AML-193 (cell line): ENCODE measurements around the gene PPP4R1.
A peak's percentile ranks its signal among the peaks of the same experiment; 100 is the strongest.

ENCODE experiments used
- DNase-seq, 2 experiments: peaks; one replicate each; lab custom pipeline; 2025; lab: John Stamatoyannopoulos, UW

The PPP4R1 gene

GRCh38 chr18:9596226-9596625 is 18.1 kb downstream of the PPP4R1 start:
- DNase-seq, result no peak

DNA sequence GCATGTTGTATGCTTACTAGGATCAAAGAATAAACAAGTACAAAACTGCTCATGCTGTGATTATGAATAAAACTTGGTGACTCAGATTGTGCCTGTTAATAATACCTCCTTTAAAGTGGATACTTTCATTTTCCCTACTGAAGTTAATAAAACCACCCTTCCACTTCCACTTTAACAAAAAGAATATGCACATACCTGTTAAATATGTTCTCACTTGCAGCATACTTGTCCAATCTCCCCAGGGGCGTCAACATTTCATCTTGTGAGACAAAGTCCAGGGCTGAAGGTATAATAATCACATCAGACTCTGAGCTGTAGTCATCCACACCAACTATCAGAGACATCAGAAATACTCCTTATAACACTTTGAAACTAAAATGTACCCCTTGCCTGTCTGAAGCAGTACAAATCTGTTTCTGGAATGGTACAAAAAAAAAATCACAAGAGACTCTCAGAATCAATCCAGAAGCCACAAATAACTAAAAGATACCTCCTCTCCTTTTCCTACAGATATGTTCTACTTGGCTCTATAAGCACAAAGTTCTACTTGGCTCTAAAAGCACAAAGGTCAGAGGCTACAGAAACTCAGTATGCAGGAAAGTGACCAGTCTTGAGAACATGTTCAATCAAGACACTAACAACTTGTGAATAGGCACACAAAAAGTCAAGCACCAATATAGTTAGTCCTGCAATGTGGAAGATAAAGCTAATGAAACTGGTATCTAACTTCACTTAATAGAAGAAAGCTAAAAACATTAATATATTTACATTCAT is 19.3 kb downstream of the PPP4R1 start:
- DNase-seq, result no peak

- no peak for DNase-seq
These were observed 26.4 kb downstream of the PPP4R1 start for GRCh38 chr18:9587924-9588323.

- DNase-seq, result no peak
These were observed 27.5 kb downstream of the PPP4R1 start for GRCh38 chr18:9586814-9587213.

DNA sequence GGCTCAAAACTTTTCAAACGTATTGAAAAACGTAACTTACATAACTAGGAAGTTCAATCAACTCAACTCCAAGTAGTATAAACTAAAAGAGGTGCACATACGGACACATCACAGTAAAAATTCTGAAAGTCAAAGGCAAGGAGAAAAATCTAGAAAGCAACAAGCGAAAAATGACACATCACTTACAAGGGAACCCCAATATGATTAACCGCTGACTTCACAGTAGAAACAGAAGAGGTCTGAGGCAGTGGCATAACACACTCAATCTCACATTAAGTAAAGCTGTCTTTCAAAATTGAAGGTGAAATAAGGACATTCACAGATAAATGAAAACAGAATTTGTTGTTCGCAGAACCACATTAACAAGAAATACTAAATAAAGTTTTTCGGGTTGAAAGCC is 32.7 kb downstream of the PPP4R1 start:
- no peak for DNase-seq

- no peak for DNase-seq
These were observed 36.1 kb downstream of the PPP4R1 start for GRCh38 chr18:9578306-9578705.

DNA sequence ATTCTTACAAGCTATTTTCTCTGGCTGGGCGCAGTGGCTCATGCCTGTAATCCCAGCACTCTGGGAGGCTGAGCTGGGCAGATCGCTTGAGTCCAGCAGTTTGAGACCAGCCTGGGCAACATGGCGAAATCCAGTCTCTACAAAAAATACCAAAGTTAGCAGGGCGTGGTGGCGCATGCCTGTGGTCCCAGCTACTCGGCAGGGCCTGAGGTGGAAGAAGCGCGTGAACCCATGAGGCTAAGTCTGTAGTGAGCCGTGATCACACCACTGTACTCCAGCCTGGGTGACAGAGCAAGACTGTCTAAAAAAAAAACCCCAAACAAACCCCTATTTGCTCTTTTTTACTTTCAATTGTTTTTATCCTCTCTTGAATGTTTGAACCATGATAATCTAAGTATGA is 37.0 kb downstream of the PPP4R1 start:
- no peak for DNase-seq

DNA sequence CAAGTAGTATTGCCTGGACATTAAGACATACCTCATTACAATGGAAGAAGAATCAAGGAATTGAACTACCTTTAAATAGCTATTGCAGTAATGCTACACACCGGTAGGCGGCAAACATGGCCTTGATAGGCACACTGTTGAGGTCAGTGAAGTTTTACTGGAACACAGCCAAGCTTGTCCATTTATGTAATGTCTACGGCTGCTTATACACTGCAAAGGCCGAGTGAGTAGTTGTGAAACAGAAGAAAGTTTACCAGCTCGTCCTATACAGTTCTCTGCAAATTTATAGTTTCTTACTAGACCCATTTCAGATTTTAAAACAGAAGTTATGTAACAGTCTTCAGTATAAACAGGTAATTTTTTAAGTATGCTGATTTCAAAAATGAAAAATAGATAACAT is 38.8 kb downstream of the PPP4R1 start:
- no peak for DNase-seq

DNA sequence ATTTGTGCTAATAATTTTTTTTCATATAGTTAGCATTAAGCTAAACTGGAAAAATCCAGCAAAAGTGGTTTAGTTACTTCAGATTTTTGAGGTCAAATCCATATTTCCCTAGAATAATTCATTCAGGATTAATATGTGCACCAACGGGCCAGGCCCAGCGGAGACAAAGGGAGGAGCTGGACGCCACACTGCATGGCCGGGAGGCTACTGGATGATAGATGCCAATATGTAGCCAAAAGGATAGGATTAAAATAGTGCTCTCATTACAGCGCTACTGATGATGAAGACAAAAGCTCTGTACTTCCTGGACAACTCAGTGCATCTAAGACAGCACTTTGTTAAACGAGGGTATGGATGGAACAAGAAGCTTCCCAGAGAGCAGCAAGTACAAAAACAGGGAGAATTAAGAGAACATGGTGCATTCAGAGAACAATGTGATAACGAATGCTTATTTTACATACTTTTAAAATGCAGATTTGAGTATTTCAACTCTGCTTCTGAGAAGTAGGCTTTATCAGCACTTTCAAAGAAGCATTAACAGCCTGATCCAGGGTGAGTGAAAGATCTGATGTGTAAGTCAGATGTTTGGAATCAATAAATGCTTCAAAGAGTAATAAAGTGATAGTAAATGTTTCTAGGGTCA is 39.8 kb downstream of the PPP4R1 start:
- DNase-seq, result no peak

DNA sequence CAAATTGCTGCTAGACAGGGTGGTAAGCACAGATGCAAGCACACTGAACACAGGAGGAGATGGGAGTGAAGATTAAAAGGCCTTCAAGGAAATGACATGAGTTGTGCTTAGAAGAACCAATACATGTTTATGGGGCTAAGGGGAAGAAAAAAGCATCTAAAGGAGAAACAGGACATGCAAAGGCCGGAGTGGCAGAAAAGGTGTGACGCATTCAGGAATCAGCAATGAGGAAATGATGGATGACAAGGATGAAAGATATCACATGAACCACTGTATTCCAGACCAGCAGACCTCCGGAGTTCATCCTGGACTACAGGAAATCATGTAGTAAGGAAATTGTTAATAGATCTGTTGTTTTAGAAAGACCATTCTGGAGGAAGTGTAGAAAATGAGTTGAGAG is 42.8 kb downstream of the PPP4R1 start:
- no peak for DNase-seq

GRCh38 chr18:9570255-9570654 is 44.1 kb downstream of the PPP4R1 start:
- DNase-seq, result no peak

DNA sequence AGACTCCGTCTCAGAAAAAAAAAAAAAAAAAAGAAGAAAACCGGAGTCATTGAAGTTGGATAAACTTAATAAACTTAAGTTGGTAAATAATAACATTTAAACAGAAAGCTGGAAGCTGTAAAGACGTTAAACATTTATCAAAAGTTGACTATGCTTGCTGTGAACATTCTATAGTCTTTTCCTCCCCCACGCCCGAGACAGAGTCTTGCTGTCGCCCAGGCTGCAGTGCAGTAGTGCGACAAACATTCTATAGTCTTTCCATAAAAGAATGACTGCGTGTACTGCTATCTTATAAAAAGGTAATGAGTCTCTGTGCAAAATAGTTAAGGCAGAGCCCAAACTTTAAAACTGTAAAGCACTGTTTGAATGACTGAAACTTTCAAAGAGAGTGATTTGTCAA is 45.2 kb downstream of the PPP4R1 start:
- no peak for DNase-seq

DNA sequence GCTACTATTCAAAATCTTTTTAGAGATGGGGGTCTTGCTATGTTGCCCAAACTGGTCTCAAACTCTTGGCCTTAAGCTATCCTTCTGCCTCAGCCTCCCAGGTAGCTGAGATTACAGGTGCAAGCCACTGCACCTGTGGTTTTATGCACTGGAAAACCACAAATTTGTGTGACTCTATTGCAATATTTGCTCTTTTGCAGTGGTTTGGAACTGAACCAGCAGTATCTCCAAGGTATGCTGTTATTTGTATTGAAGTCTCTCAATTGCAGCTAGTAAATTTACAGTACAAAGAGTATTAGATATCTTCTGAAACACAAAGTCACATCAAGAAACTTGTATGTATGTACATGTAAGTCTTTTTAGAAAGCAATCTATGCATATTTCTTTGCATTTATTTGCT is 46.2 kb downstream of the PPP4R1 start:
- DNase-seq, result no peak

- DNase-seq, result no peak
These were observed 49.0 kb downstream of the PPP4R1 start for GRCh38 chr18:9565407-9565806.

- DNase-seq, result no peak
These were observed 51.0 kb downstream of the PPP4R1 start for GRCh38 chr18:9563331-9563730.

DNA sequence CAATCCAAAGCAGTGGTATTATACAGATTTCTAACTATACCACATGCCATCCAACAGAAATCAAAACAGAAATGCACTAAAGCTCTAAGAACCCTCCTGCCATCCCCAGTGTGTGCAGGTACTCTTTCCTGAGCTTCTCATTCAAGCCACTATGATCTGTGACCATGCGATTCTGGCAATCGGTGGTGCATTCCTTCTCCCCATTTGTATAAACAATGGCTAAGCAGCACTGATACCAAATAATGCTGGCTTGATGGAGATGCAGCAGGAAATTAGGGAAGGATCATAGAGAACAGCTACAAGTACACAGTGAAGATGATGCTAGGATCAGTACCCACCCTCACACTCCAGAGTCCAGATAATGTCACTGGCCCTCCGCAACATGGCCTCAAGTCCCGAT is 51.8 kb downstream of the PPP4R1 start:
- DNase-seq, result no peak

DNA sequence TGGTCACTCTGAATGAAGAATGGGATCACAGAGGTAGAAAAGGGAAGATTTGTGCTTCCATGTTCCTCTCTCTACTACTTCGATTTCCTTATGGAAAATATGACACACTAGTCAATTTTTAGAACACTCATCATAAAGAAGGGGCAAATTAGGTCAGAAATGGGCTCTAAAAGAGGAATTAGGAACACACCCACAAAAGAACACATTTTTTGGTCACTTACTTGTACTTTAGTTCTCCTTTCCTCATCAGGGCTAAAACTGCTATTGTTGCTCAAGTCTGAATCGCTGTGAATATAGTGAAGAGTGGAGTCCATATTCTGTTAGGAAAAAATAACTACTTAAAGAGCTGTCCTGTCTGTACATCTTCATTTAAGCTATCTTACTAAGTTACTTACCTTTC is 52.6 kb downstream of the PPP4R1 start:
- peak in 1 of 2 experiments; percentile 3 for DNase-seq

DNA sequence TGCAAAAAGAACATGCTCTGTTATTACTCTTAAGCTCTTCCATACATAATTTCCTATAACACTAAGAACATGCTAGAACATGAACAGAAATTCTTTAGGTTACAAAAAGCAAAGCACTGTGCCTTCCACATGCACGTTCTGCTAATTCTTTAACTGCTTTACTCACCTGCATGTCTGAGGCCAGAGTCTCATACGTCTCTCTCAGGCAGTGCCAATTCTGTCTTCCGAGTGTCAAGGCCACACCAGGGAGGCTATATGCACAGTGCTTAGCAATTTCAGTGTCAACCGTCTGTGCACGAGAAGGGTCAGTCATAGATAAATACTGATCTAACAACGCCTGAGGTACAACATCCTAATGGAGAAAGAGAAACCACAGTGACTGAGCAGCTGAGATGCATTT is 55.1 kb downstream of the PPP4R1 start:
- no peak for DNase-seq

GRCh38 chr18:9558387-9559064 is 55.8 kb downstream of the PPP4R1 start:
- DNase-seq, result no peak

GRCh38 chr18:9557250-9557943 is 57.0 kb downstream of the PPP4R1 start:
- DNase-seq, result no peak

- no peak for DNase-seq
These were observed 61.7 kb downstream of the PPP4R1 start for GRCh38 chr18:9552616-9553015.

DNA sequence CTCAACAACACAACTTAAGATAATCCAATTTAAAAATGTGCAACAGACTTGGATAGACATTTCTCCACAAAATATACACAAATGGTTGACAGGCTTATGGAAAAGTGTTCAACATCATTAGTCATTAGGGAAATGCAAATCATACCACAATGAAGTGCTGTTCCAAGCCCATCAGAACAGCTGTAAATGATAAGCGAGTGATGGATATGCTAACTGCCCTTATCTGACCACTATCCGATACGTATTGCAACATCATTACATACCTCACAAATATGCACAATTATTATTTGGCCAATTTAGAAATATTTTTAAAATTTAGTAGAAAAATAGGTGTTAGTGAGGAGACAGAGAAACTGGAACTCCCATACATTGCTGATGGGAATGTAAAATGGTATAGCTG is 62.2 kb downstream of the PPP4R1 start:
- DNase-seq, result no peak

- DNase-seq, result no peak
These were observed 63.9 kb downstream of the PPP4R1 start for GRCh38 chr18:9550429-9550828.
